ENCODE data around the gene WDR86. TPM values are rescaled to one million over a fixed set of nuclear protein-coding genes. Genes with fewer than 3 reads are reported as not detected.

WDR86 gene
- total RNA-seq, 2 experiments from 2014 or later, result 0.26 to 0.32 TPM

GRCh38 chr7:151346470-151346769 lies 63.4 kb downstream of the WDR86 start:
- POLR2A ChIA-PET, result no interaction called here

DNA sequence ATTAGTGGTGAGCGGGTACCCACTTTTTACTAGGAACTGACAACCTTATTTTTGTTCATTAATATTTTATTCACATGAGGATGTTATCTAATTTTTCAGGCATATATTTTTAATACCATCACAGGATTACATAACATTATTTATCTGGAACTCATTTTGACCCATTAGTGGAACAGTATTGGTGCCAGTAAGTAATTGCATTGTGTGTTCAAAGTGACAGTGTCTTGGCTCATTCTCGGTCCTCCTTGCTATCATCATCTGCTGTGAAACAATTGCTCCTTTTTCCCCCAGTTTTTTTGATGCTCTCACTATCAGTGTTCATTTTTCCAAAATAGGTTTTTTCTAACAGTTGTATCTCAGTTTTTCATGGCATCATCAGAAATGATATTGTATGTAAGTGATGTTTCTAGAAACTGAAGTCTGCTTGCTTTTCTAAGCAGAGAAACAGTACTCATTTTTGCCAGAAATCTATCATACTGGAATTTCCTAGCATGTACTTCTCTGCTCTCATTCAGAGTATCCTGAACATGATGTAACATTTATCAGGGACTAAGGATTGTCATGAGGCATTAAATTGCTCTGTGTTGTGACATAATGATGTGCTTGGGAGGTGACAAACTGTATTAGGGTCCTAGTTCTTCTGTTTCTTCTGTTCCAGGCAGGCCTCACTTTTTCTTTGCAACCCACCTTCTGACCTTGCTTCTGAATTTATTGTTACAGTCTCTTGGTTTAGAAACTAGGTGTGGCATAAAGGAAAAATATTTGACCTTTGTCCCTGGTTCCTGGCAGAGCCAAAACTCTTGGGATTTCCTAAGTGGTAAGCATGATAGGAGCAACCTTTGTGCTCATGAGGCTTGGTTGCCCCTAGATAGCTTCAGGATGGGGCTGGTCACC lies 64.0 kb downstream of the WDR86 start:
- H3K27me3 Mint-ChIP-seq (ENCODE audit: low read depth), result no peaks in the 10 kb centered on the region
- H3K36me3 Mint-ChIP-seq (ENCODE audit: low read depth), result peaks cover 47% of the 10 kb centered on the region
- CTCF ChIA-PET, result interaction anchor here (0.8 to 1.3 kb wide), 2 partner anchors 31 to 40 kb away, joined by 3 to 4 read pairs; no protein-coding TSS in a partner anchor
- DNase-seq, result no peak
- H3K4me3 Mint-ChIP-seq, result no peak overlapping the region
- no peak for ATAC-seq
- H3K27ac Mint-ChIP-seq, result no peak overlapping the region
- POLR2A ChIA-PET, result no interaction called here
- H3K9me3 Mint-ChIP-seq (ENCODE audit: insufficient read depth), result no peaks in the 10 kb centered on the region
- peaks cover 37% of the 10 kb centered on the region for H3K4me1 Mint-ChIP-seq (ENCODE audit: low read depth)

More at GRCh38 chr7:151346470-151346769, 63.4 kb downstream of the WDR86 start:
- ATAC-seq, result no peak
- Mint-ChIP-seq H3K9me3 (ENCODE audit: insufficient read depth) (no peaks in the 10 kb centered on the region), H3K27ac (no peak overlapping the region), H3K4me1 (ENCODE audit: low read depth) (peaks cover 39% of the 10 kb centered on the region), H3K4me3 (no peak overlapping the region), H3K27me3 (ENCODE audit: low read depth) (no peaks in the 10 kb centered on the region), H3K36me3 (ENCODE audit: low read depth) (peaks cover 53% of the 10 kb centered on the region)
- no peak for DNase-seq
- CTCF ChIA-PET, result interaction anchor here (0.8 to 1.3 kb wide), 2 partner anchors 31 to 41 kb away, joined by 3 to 4 read pairs; no protein-coding TSS in a partner anchor

GRCh38 chr7:151343516-151343915 lies 66.3 kb downstream of the WDR86 start:
- DNase-seq (no peak), ATAC-seq (no peak)
- CTCF ChIA-PET, result interaction anchor here (0.7 to 7.8 kb wide), 5 partner anchors 8 to 100 kb away, joined by 3 to 108 read pairs (median 4); no protein-coding TSS in a partner anchor
- Mint-ChIP-seq H3K27me3 (ENCODE audit: low read depth) (no peaks in the 10 kb centered on the region), H3K4me3 (peak overlapping the region; percentile 83), H3K36me3 (ENCODE audit: low read depth) (peaks cover 44% of the 10 kb centered on the region), H3K4me1 (ENCODE audit: low read depth) (peaks cover 37% of the 10 kb centered on the region), H3K27ac (peak overlapping the region; percentile 68), H3K9me3 (ENCODE audit: insufficient read depth) (peaks cover 8% of the 10 kb centered on the region)
- POLR2A ChIA-PET, result interaction anchor here (0.6 to 4.8 kb wide), 2 partner anchors 8 to 115 kb away, joined by 3 to 58 read pairs; no protein-coding TSS in a partner anchor

DNA sequence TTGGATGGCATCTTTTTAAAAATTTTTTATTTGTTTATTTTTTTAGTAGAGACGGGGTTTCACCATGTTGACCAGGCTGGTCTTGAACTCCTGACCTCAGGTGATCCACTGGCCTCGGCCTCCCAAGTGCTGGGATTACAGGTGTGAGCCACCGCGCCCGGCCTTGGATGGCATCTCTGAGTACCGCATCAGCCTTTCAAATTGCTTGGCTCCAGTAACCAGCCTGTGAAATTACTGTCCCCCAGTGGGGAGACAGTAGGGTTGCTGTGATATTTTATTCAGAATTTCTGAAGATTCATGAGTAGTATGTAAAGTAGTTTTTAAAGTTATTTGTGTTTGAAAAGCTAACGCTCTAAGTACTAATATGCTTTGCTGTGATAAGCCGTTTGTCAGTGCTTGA lies 67.0 kb downstream of the WDR86 start:
- no peaks in the 10 kb centered on the region for H3K27me3 Mint-ChIP-seq (ENCODE audit: low read depth)
- POLR2A ChIA-PET, result interaction anchor here (0.6 to 4.8 kb wide), 2 partner anchors 9 to 114 kb away, joined by 3 to 58 read pairs; no protein-coding TSS in a partner anchor

GRCh38 chr7:151342102-151342646 lies 67.7 kb downstream of the WDR86 start:
- H3K27me3 Mint-ChIP-seq (ENCODE audit: low read depth), result no peaks in the 10 kb centered on the region
- POLR2A ChIA-PET, result interaction anchor here (0.9 to 4.8 kb wide), 3 partner anchors 10 to 115 kb away, joined by 3 to 58 read pairs (median 5); partner anchors contain the start of gene ABCF2
- peak overlapping the region; percentile 84 for H3K27ac Mint-ChIP-seq
- H3K9me3 Mint-ChIP-seq (ENCODE audit: insufficient read depth), result peaks cover 8% of the 10 kb centered on the region
- H3K4me1 Mint-ChIP-seq (ENCODE audit: low read depth), result peaks cover 31% of the 10 kb centered on the region
- peaks cover 37% of the 10 kb centered on the region for H3K36me3 Mint-ChIP-seq (ENCODE audit: low read depth)
- DNase-seq, result no peak
- H3K4me3 Mint-ChIP-seq, result peak overlapping the region; percentile 83
- CTCF ChIA-PET, result interaction anchor here (1.2 to 7.8 kb wide), 7 partner anchors 9 to 106 kb away, joined by 3 to 108 read pairs (median 7); no protein-coding TSS in a partner anchor
- peak; percentile 62 for ATAC-seq

More for the DNA sequence above, 67.0 kb downstream of the WDR86 start:
- ATAC-seq, result no peak
- Mint-ChIP-seq H3K36me3 (ENCODE audit: low read depth) (peaks cover 39% of the 10 kb centered on the region), H3K9me3 (ENCODE audit: insufficient read depth) (peaks cover 8% of the 10 kb centered on the region), H3K27ac (peak overlapping the region; percentile 84), H3K4me1 (ENCODE audit: low read depth) (peaks cover 34% of the 10 kb centered on the region), H3K4me3 (peak overlapping the region; percentile 83)
- peak; percentile 41 for DNase-seq
- CTCF ChIA-PET, result interaction anchor here (1.0 to 7.8 kb wide), 4 partner anchors 9 to 97 kb away, joined by 3 to 108 read pairs (median 40); no protein-coding TSS in a partner anchor

GRCh38 chr7:151341357-151342101 lies 68.3 kb downstream of the WDR86 start, which contains the start of gene NUB1:
TSS of gene NUB1 (plus strand) at chr7:151341812. CDS start at chr7:151345350, 3,538 bp downstream.
- H3K27ac Mint-ChIP-seq, result peak within 1 kb of the TSS; percentile 84
- CTCF ChIA-PET, result interaction anchor here (0.9 to 7.8 kb wide), 8 partner anchors 9 to 107 kb away, joined by 3 to 108 read pairs (median 6); no protein-coding TSS in a partner anchor
- POLR2A ChIA-PET, result interaction anchor here (0.6 to 4.8 kb wide), 8 partner anchors 10 to 541 kb away, joined by 3 to 58 read pairs (median 3); partner anchors contain the start of genes ABCB8, ABCF2 and TMEM176A
- H3K36me3 Mint-ChIP-seq (ENCODE audit: low read depth), result peaks cover 32% of the 10 kb centered on the region
- DNase-seq, result peak; percentile 92
- H3K27me3 Mint-ChIP-seq (ENCODE audit: low read depth), result no peaks in the 10 kb centered on the region
- peaks cover 8% of the 10 kb centered on the region for H3K9me3 Mint-ChIP-seq (ENCODE audit: insufficient read depth)
- H3K4me3 Mint-ChIP-seq, result peak within 1 kb of the TSS; percentile 83
- peaks cover 31% of the 10 kb centered on the region for H3K4me1 Mint-ChIP-seq (ENCODE audit: low read depth)
- ATAC-seq, result peak; percentile 80

GRCh38 chr7:151340794-151341356 lies 69.0 kb downstream of the WDR86 start:
- ChIA-PET POLR2A (interaction anchor here (0.6 to 4.8 kb wide), 8 partner anchors 9 to 540 kb away, joined by 3 to 58 read pairs (median 3); partner anchors contain the start of genes ABCB8 and TMEM176A), CTCF (interaction anchor here (0.9 to 7.8 kb wide), 9 partner anchors 8 to 108 kb away, joined by 3 to 108 read pairs (median 4); no protein-coding TSS in a partner anchor)
- no peaks in the 10 kb centered on the region for H3K27me3 Mint-ChIP-seq (ENCODE audit: low read depth)
- peaks cover 29% of the 10 kb centered on the region for H3K4me1 Mint-ChIP-seq (ENCODE audit: low read depth)
- peak overlapping the region; percentile 67 for H3K27ac Mint-ChIP-seq
- DNase-seq (no peak), ATAC-seq (no peak)
- peak overlapping the region; percentile 83 for H3K4me3 Mint-ChIP-seq
- H3K9me3 Mint-ChIP-seq (ENCODE audit: insufficient read depth), result peaks cover 8% of the 10 kb centered on the region
- H3K36me3 Mint-ChIP-seq (ENCODE audit: low read depth), result peaks cover 25% of the 10 kb centered on the region

DNA sequence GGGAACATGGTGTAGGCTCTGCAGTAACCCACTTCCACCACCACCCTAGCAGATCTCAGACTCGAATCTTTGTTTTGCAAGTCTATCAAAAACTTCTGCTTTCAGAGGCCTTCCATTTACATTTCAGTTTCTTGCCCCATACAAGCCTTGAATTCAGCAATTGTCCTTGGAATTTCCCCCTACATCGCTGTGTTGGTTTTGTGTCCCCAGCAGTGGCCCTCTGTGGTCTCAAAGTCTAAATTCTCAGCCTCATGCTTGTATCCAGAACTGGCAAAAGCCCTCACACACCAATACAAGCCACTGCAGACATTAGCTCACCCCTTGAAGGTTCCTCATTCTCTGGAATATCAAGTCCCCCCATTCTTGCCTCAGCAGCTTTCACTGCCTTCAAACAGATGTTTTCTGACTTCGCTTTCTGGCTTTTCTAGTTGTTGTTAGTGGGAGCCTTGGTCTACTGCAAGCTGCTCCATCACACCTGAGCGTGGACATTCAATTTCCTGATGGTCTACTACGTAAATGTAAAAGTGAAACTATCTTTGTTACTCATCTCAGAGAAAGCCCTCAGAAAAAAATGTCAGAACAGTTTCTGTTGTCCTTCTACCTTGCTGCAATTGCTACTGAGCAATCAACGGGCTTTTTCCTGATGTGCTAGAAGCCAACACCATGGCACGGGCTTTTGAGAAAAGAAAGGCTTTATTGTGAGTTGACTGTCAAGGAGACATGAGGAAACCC lies 70.0 kb downstream of the WDR86 start:
- ATAC-seq (peak; percentile 26), DNase-seq (peak; percentile 45)
- H3K27ac Mint-ChIP-seq, result peak overlapping the region; percentile 89
- no peaks in the 10 kb centered on the region for H3K27me3 Mint-ChIP-seq (ENCODE audit: low read depth)
- H3K4me3 Mint-ChIP-seq, result peak overlapping the region; percentile 83
- peaks cover 17% of the 10 kb centered on the region for H3K36me3 Mint-ChIP-seq (ENCODE audit: low read depth)
- peaks cover 27% of the 10 kb centered on the region for H3K4me1 Mint-ChIP-seq (ENCODE audit: low read depth)
- CTCF ChIA-PET, result interaction anchor here (1.0 to 7.8 kb wide), 7 partner anchors 9 to 109 kb away, joined by 3 to 108 read pairs (median 4); no protein-coding TSS in a partner anchor
- POLR2A ChIA-PET, result interaction anchor here (0.9 to 4.8 kb wide), 3 partner anchors 12 to 312 kb away, joined by 3 to 58 read pairs (median 3); partner anchors contain the start of gene ABCB8
- peaks cover 8% of the 10 kb centered on the region for H3K9me3 Mint-ChIP-seq (ENCODE audit: insufficient read depth)

DNA sequence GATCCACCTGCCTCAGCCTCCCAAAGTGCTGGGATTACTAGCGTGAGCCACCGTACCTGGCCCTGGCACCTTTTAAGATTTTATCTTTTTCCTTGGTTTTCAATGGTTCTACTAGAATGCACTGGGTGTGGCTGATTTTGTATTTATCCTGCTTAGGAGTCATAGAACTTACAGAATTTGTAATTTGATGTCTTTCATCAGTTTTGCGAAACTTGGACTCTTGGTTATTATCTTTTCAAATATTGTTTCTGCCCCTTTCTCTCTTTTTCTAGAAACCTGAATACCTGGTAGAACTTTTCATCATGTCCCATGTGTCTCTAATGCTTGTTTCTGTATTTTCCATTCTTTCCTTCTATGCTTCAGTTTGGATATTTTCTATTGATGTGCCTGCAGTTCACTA lies 71.0 kb downstream of the WDR86 start:
- H3K27me3 Mint-ChIP-seq (ENCODE audit: low read depth), result no peaks in the 10 kb centered on the region
- no peak overlapping the region for H3K4me3 Mint-ChIP-seq
- H3K9me3 Mint-ChIP-seq (ENCODE audit: insufficient read depth), result peaks cover 8% of the 10 kb centered on the region
- ChIA-PET CTCF (interaction anchor here (1.0 to 7.8 kb wide), 4 partner anchors 8 to 109 kb away, joined by 3 to 108 read pairs (median 40); no protein-coding TSS in a partner anchor), POLR2A (interaction anchor here (1.5 to 4.8 kb wide), 2 partner anchors 12 to 13 kb away, joined by 3 to 58 read pairs; no protein-coding TSS in a partner anchor)
- peaks cover 27% of the 10 kb centered on the region for H3K4me1 Mint-ChIP-seq (ENCODE audit: low read depth)
- no peak overlapping the region for H3K27ac Mint-ChIP-seq
- peaks cover 17% of the 10 kb centered on the region for H3K36me3 Mint-ChIP-seq (ENCODE audit: low read depth)
- DNase-seq, result no peak
- ATAC-seq, result no peak

- Mint-ChIP-seq H3K27me3 (ENCODE audit: low read depth) (no peaks in the 10 kb centered on the region), H3K4me1 (ENCODE audit: low read depth) (peaks cover 18% of the 10 kb centered on the region), H3K27ac (no peak overlapping the region), H3K4me3 (no peak overlapping the region), H3K9me3 (ENCODE audit: insufficient read depth) (peaks cover 8% of the 10 kb centered on the region), H3K36me3 (ENCODE audit: low read depth) (peaks cover 12% of the 10 kb centered on the region)
- POLR2A ChIA-PET, result interaction anchor here (1.5 kb wide), 1 partner anchor 13 kb away, joined by 3 read pairs; no protein-coding TSS in a partner anchor
- CTCF ChIA-PET, result interaction anchor here (0.8 to 7.8 kb wide), 2 partner anchors 20 to 22 kb away, joined by 3 to 108 read pairs; no protein-coding TSS in a partner anchor
- ATAC-seq (no peak), DNase-seq (no peak)
Observed at GRCh38 chr7:151337346-151337745, 72.5 kb downstream of the WDR86 start.

All from activated CD8-positive, alpha-beta T cell treated with anti-CD3 and anti-CD28 coated beads, Interleukin-2, amount 10 ng/mL, durations not matched to agents 7 days and 5 days (primary cell).